Parathyroid adenoma (tissue), 2 donors: Measurements from ENCODE around the gene PLEKHM3.

Source experiments
- H2AFZ ChIP-seq: fragments of 300-600 bp; sonication (generic); one replicate; pipeline ENCODE4 v1.7.0; 2017; ENCODE audit warnings: antibody characterized with exemption, mild to moderate bottlenecking
- H3K27ac ChIP-seq: fragments of 300-600 bp; sonication (generic); one replicate; pipeline ENCODE4 v1.7.0; 2017
- H3K27me3 ChIP-seq: fragments of 300-600 bp; sonication (generic); one replicate; pipeline ENCODE4 v1.7.0; 2017; ENCODE audit warnings: low read length; ENCODE audit not compliant: control insufficient read depth, insufficient read depth
- H3K36me3 ChIP-seq: fragments of 300-600 bp; sonication (generic); one replicate; pipeline ENCODE4 v1.7.0; 2017; ENCODE audit warnings: low read length; ENCODE audit not compliant: control insufficient read depth, insufficient read depth
- H3K4me1 ChIP-seq: fragments of 300-600 bp; sonication (generic); one replicate; pipeline ENCODE4 v1.7.0; 2017; ENCODE audit warnings: control low read depth
- H3K4me2 ChIP-seq: fragments of 300-600 bp; sonication (generic); one replicate; pipeline ENCODE4 v1.7.0; 2017; ENCODE audit warnings: low read length
- H3K4me3 ChIP-seq: fragments of 300-600 bp; sonication (generic); one replicate; pipeline ENCODE4 v1.7.0; 2017; ENCODE audit warnings: low read depth, low read length
- H3K79me2 ChIP-seq: fragments of 300-600 bp; sonication (generic); one replicate; pipeline ENCODE4 v1.7.0; 2017; ENCODE audit warnings: control low read depth
- H3K9ac ChIP-seq: fragments of 300-600 bp; sonication (generic); one replicate; pipeline ENCODE4 v1.7.0; 2017; ENCODE audit warnings: mild to moderate bottlenecking
- H3K9me3 ChIP-seq: fragments of 300-600 bp; sonication (generic); one replicate; pipeline ENCODE4 v1.7.0; 2017; ENCODE audit warnings: low read length; ENCODE audit not compliant: control insufficient read depth
- CTCF ChIP-seq: fragments of 300-600 bp; sonication (generic); IDR thresholded peaks from one replicate; pipeline ENCODE4 v1.7.0; 2017; ENCODE audit warnings: antibody characterized with exemption, mild to moderate bottlenecking
- donor health status: primary hyperparathyroidism.

Gene PLEKHM3

GRCh38 chr2:207905546-207905945, 119.8 kb downstream of the PLEKHM3 start:
- Histone ChIP-seq H3K4me1 (no peaks in the 10 kb centered on the region), H3K36me3 (no peaks in the 10 kb centered on the region), H3K4me2 (no peak overlapping the region), H3K27me3 (no peaks in the 10 kb centered on the region), H3K9me3 (no peaks in the 10 kb centered on the region), H2AFZ (no peak overlapping the region), H3K79me2 (no peaks in the 10 kb centered on the region), H3K27ac (no peak overlapping the region), H3K9ac (no peak overlapping the region), H3K4me3 (no peak overlapping the region)
- TF ChIP-seq CTCF: no peak

DNA sequence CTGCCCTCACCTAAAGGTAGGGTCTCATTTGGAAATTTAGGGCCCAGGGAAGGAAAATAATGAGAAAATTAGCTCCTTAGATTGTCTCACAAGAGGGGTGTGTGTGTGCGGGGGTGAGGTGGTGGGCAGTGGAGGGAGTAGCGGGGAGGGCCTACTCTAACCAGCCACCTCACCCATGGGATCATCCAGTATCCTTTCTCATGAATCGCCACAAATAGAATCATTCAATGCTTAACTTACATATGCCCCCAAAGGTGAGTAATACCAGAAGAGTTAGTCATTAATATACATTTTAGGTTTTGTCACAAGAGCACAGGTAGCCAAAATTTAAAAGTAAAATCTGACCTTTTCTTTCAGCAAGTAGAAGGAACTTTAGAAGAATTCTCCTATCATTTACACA, 122.1 kb downstream of the PLEKHM3 start:
- no peak overlapping the region for H3K4me2 ChIP-seq
- no peaks in the 10 kb centered on the region for H3K36me3 ChIP-seq
- no peaks in the 10 kb centered on the region for H3K9me3 ChIP-seq
- H3K4me3 ChIP-seq: no peak overlapping the region
- H3K79me2 ChIP-seq: no peaks in the 10 kb centered on the region
- H3K9ac ChIP-seq: no peak overlapping the region
- no peaks in the 10 kb centered on the region for H3K4me1 ChIP-seq
- no peak for TF ChIP-seq CTCF
- no peak overlapping the region for H3K27ac ChIP-seq
- no peaks in the 10 kb centered on the region for H3K27me3 ChIP-seq
- no peak overlapping the region for H2AFZ ChIP-seq

- H3K4me3 ChIP-seq: no peak overlapping the region
- no peak overlapping the region for H2AFZ ChIP-seq
- no peaks in the 10 kb centered on the region for H3K36me3 ChIP-seq
- H3K27me3 ChIP-seq: no peaks in the 10 kb centered on the region
- no peak overlapping the region for H3K9ac ChIP-seq
- H3K4me1 ChIP-seq: no peaks in the 10 kb centered on the region
- H3K4me2 ChIP-seq: no peak overlapping the region
- no peak overlapping the region for H3K27ac ChIP-seq
- H3K9me3 ChIP-seq: no peaks in the 10 kb centered on the region
- H3K79me2 ChIP-seq: no peaks in the 10 kb centered on the region
- TF ChIP-seq CTCF: no peak
Measured at GRCh38 chr2:207902821-207903220, 122.5 kb downstream of the PLEKHM3 start.

GRCh38 chr2:207901829-207902228, 123.5 kb downstream of the PLEKHM3 start:
- Histone ChIP-seq H2AFZ (no peak overlapping the region), H3K9ac (no peak overlapping the region), H3K9me3 (no peaks in the 10 kb centered on the region), H3K36me3 (no peaks in the 10 kb centered on the region), H3K27me3 (no peaks in the 10 kb centered on the region), H3K27ac (no peak overlapping the region), H3K4me2 (no peak overlapping the region), H3K79me2 (no peaks in the 10 kb centered on the region), H3K4me3 (no peak overlapping the region), H3K4me1 (no peaks in the 10 kb centered on the region)
- no peak for TF ChIP-seq CTCF

- Histone ChIP-seq H3K9ac (no peak overlapping the region), H3K4me3 (no peak overlapping the region), H3K36me3 (no peaks in the 10 kb centered on the region), H3K4me1 (no peaks in the 10 kb centered on the region), H3K4me2 (no peak overlapping the region), H3K27me3 (no peaks in the 10 kb centered on the region), H3K9me3 (no peaks in the 10 kb centered on the region), H3K27ac (no peak overlapping the region), H3K79me2 (no peaks in the 10 kb centered on the region), H2AFZ (no peak overlapping the region)
- TF ChIP-seq CTCF: no peak
Measured at GRCh38 chr2:207901401-207901800, 123.9 kb downstream of the PLEKHM3 start.
